Osteocyte (in vitro differentiated cells): ENCODE data around the gene MRPS24. TPM values are rescaled to one million over a fixed set of nuclear protein-coding genes. Genes with fewer than 3 reads are reported as not detected.
"Not testable (repeated sequence)": the region's sequence is repeated elsewhere in the genome, so short reads cannot be mapped to it uniquely, and the experiment has no call there.

Experiments used
- DNase-seq: peaks from one replicate; pipeline ENCODE4 v3.0.0; 2021; ENCODE audit warnings: mixed read lengths; ENCODE audit not compliant: unreplicated experiment; ENCODE audit errors: extremely low spot score
- H3K27ac Mint-ChIP-seq: one replicate; pipeline ENCODE4 v1.8.0; 2021; ENCODE audit warnings: mild to moderate bottlenecking, mixed read lengths; ENCODE audit not compliant: unreplicated experiment
- H3K27me3 Mint-ChIP-seq: one replicate; pipeline ENCODE4 v1.8.0; 2021; ENCODE audit warnings: mixed read lengths; ENCODE audit not compliant: unreplicated experiment
- H3K36me3 Mint-ChIP-seq: one replicate; pipeline ENCODE4 v1.8.0; 2021; ENCODE audit warnings: mixed read lengths; ENCODE audit not compliant: unreplicated experiment
- H3K4me1 Mint-ChIP-seq: one replicate; pipeline ENCODE4 v1.8.0; 2021; ENCODE audit warnings: mixed read lengths; ENCODE audit not compliant: unreplicated experiment
- H3K4me3 Mint-ChIP-seq: one replicate; pipeline ENCODE4 v1.8.0; 2021; ENCODE audit warnings: mild to moderate bottlenecking, moderate library complexity, mixed read lengths; ENCODE audit not compliant: unreplicated experiment
- H3K9me3 Mint-ChIP-seq: one replicate; pipeline ENCODE4 v1.8.0; 2021; ENCODE audit warnings: mixed read lengths; ENCODE audit not compliant: unreplicated experiment
- CTCF ChIP-seq: fragments of 200-600 bp; sonication (generic); IDR thresholded peaks from 2 replicates; pipeline ENCODE4 v1.5.0; 2021; ENCODE audit warnings: antibody characterized with exemption, mild to moderate bottlenecking, moderate library complexity
- total RNA-seq: library from RNA; stranded (reverse); gene quantifications from 2 replicates; pipeline ENCODE4 v1.2.1, GENCODE V29; 2021

Gene MRPS24
- total RNA-seq, 1 donor from 2014 or later, result 90.7 TPM

DNA sequence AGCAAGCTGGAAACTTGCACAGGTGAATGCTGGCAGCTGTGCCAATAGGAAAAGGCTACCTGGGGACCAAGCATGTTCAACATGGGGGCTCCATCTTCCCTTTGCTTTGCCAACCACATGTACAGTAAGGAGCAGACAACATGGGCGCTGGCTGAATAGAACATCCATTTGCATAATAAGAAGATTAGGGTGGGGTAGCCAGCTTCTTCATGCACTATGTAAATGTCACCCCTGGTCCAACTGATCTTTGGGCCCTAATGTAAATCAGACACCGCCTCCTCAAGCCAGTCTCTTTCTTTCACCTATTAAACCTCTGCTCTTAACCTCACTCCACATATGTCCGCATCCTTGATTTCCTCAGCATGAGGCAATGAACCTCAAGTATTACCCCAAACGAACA is 26.0 kb downstream of the MRPS24 start:
- no peak overlapping the region for H3K27ac Mint-ChIP-seq
- no peaks in the 10 kb centered on the region for H3K9me3 Mint-ChIP-seq
- TF ChIP-seq CTCF, result no peak
- H3K4me1 Mint-ChIP-seq, result peaks cover 4% of the 10 kb centered on the region
- no peak overlapping the region for H3K4me3 Mint-ChIP-seq
- no peak for DNase-seq
- peaks cover 14% of the 10 kb centered on the region for H3K27me3 Mint-ChIP-seq
- no peaks in the 10 kb centered on the region for H3K36me3 Mint-ChIP-seq

GRCh38 chr7:43838201-43838658 is 31.1 kb downstream of the MRPS24 start:
- H3K9me3 Mint-ChIP-seq, result no peaks in the 10 kb centered on the region
- H3K27me3 Mint-ChIP-seq, result peaks cover 13% of the 10 kb centered on the region
- peak overlapping the region; percentile 61 for H3K4me3 Mint-ChIP-seq
- H3K36me3 Mint-ChIP-seq, result no peaks in the 10 kb centered on the region
- no peak for DNase-seq
- H3K4me1 Mint-ChIP-seq, result peaks cover 6% of the 10 kb centered on the region
- H3K27ac Mint-ChIP-seq, result no peak overlapping the region
- no peak for TF ChIP-seq CTCF

- Mint-ChIP-seq H3K27ac (no peak overlapping the region), H3K36me3 (no peaks in the 10 kb centered on the region), H3K27me3 (peaks cover 31% of the 10 kb centered on the region), H3K4me1 (peaks cover 6% of the 10 kb centered on the region), H3K4me3 (no peak overlapping the region), H3K9me3 (no peaks in the 10 kb centered on the region)
- TF ChIP-seq CTCF, result no peak
- no peak for DNase-seq
Measured at GRCh38 chr7:43834463-43835251, 34.7 kb downstream of the MRPS24 start.

DNA sequence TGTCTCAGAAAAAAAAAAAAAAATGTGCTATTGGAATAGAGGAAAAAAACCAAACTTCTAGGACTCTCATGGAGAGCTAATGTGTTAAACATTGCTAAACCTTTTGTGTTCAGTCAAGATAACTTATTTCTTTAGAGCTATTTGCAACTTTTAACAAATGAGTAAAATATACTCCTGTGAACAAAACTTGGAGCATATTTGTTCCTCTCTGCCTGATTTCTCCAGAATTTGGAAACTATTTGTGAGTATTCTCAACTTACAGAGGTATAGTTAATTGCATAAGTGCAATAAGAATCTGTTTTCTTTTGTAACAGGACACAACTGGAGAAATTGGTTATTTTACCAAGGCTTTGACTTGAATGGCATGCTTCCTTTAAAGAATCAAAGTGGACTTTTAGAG is 38.4 kb downstream of the MRPS24 start:
- peaks cover 63% of the 10 kb centered on the region for H3K27me3 Mint-ChIP-seq
- not testable (repeated sequence) for H3K9me3 Mint-ChIP-seq, DNase-seq, H3K4me3 Mint-ChIP-seq, H3K4me1 Mint-ChIP-seq, H3K27ac Mint-ChIP-seq, H3K36me3 Mint-ChIP-seq

- H3K36me3 Mint-ChIP-seq, result no peaks in the 10 kb centered on the region
- no peak for TF ChIP-seq CTCF
- peaks cover 87% of the 10 kb centered on the region for H3K27me3 Mint-ChIP-seq
- H3K4me1 Mint-ChIP-seq, result no peaks in the 10 kb centered on the region
- no peak overlapping the region for H3K27ac Mint-ChIP-seq
- DNase-seq, result no peak
- no peaks in the 10 kb centered on the region for H3K9me3 Mint-ChIP-seq
- no peak overlapping the region for H3K4me3 Mint-ChIP-seq
Measured at GRCh38 chr7:43825391-43825808, 43.9 kb downstream of the MRPS24 start.
